H1 (cell line): Measurements from ENCODE around the gene RRM1. TPM values are rescaled to one million over a fixed set of nuclear protein-coding genes. Genes with fewer than 3 reads are reported as not detected.

Source experiments
- CEBPB ChIP-seq: IDR thresholded peaks from 2 replicates; pipeline ENCODE4 v1.6.1; 2012; ENCODE audit warnings: low read depth, low read length
- CHD7 ChIP-seq: fragments of 300-600 bp; sonication (generic); IDR thresholded peaks from 2 replicates; pipeline ENCODE4 v1.7.1; 2012; ENCODE audit warnings: low read length, moderate library complexity, mild to moderate bottlenecking, inconsistent platforms; ENCODE audit not compliant: insufficient replicate concordance
- CREB1 ChIP-seq: IDR thresholded peaks from 2 replicates; pipeline ENCODE4 v1.6.1; 2012; ENCODE audit warnings: inconsistent platforms
- NRF1 ChIP-seq: IDR thresholded peaks from 2 replicates; pipeline ENCODE4 v1.6.1; 2011; ENCODE audit warnings: mild to moderate bottlenecking, low read depth, low read length, improper control_type of control experiment
- POU5F1 ChIP-seq: IDR thresholded peaks from 2 replicates; pipeline ENCODE4 v1.6.1; 2011; ENCODE audit warnings: low read depth, mild to moderate bottlenecking, low read length, moderate library complexity
- SIN3A ChIP-seq, 2 experiments: IDR thresholded peaks in 1 of 2; conservative IDR thresholded peaks in 1 of 2; 2 replicates each; pipeline ENCODE4 v1.6.1; 2011 to 2012; ENCODE audit warnings: low read length in 2 of 2, improper control_type of control experiment in 1 of 2, low read depth in 1 of 2, mild to moderate bottlenecking in 1 of 2
- SIX5 ChIP-seq: IDR thresholded peaks from 2 replicates; pipeline ENCODE4 v1.6.1; 2011; ENCODE audit warnings: mild to moderate bottlenecking, low read depth, low read length
- SUZ12 ChIP-seq: fragments of 200-600 bp; sonication (generic); IDR thresholded peaks from 2 replicates; pipeline ENCODE4 v1.6.1; 2012; ENCODE audit warnings: mild to moderate bottlenecking, inconsistent platforms, low read length, moderate library complexity, mixed read lengths
- TAF7 ChIP-seq: optimal IDR thresholded peaks from 2 replicates; pipeline ENCODE3; 2011; ENCODE audit warnings: low read depth, mild to moderate bottlenecking, inconsistent platforms, low read length, moderate library complexity, borderline replicate concordance
- TBP ChIP-seq: IDR thresholded peaks from 2 replicates; pipeline ENCODE4 v1.6.1; 2011; ENCODE audit warnings: low read depth, low read length, improper control_type of control experiment
- USF2 ChIP-seq: IDR thresholded peaks from 2 replicates; pipeline ENCODE4 v1.6.1; 2011; ENCODE audit warnings: low read length, improper control_type of control experiment
- YY1 ChIP-seq: IDR thresholded peaks from 2 replicates; pipeline ENCODE4 v1.6.1; 2011; ENCODE audit warnings: low read depth, mild to moderate bottlenecking, low read length
- polyA plus RNA-seq, 7 experiments: library from polyadenylated mRNA; depleted of rRNA in 3 of 7; stranded (reverse) in 5 of 7; unstranded in 2 of 7; fragments of >200 nt in 5 of 7; fragments of 200-250 nt in 2 of 7; gene quantifications; 1 replicate in 5 of 7; 2 replicates in 1 of 7; 4 replicates in 1 of 7; pipeline versions ENCODE4 v1.2.1 to v1.2.3, GENCODE V29; 2011 to 2013; ENCODE audit warnings: missing spikeins in 2 of 7, mixed read lengths in 2 of 7
- total RNA-seq: library from RNA; stranded (reverse); fragmentation: NEBNext Ultra II Directional; extraction: Animal tissue kit (Norgen Biotek cat#: 25700); gene quantifications from 2 replicates; pipeline ENCODE4 v1.2.1, GENCODE V29; 2021

Gene RRM1
- total and polyA plus RNA-seq, 2 of the 8 experiments (the other 6 are each of a cell fraction or from before 2014, with no cell fraction given), result 63.6 to 126 TPM

GRCh38 chr11:4118107-4118506 is 23.5 kb downstream of the RRM1 start (continued):
- TF ChIP-seq CHD7 (no peak), SUZ12 (no peak), YY1 (no peak), SIN3A (conservative IDR thresholded peaks at IDR 0.05 in 1 of 2, IDR thresholded peaks at IDR 0.05 in 1 of 2; ENCODE audit: low read depth in 1 of 2, low read length in 2 of 2) (no peak), TBP (no peak), CREB1 (no peak), POU5F1 (no peak), USF2 (no peak), SIX5 (no peak), TAF7 (no peak), NRF1 (no peak), CEBPB (no peak)
